Skeletal muscle satellite cell (primary cell): ENCODE data around the gene SLC35B4.
A peak's percentile ranks its signal among the peaks of the same experiment; 100 is the strongest.

Source experiments
- H3K27me3 ChIP-seq: 2 replicates; pipeline ENCODE4 v1.7.0; 2013; ENCODE audit warnings: low read length; ENCODE audit not compliant: control insufficient read depth, insufficient read depth
- H3K36me3 ChIP-seq: 2 replicates; pipeline ENCODE4 v1.7.0; 2013; ENCODE audit warnings: mild to moderate bottlenecking, control low read depth, low read length; ENCODE audit not compliant: insufficient read depth
- H3K4me1 ChIP-seq: 2 replicates; pipeline ENCODE4 v1.7.0; 2013; ENCODE audit warnings: low read length; ENCODE audit not compliant: control insufficient read depth, insufficient read depth
- H3K4me2 ChIP-seq: 2 replicates; pipeline ENCODE4 v1.7.0; 2013; ENCODE audit warnings: mild to moderate bottlenecking, low read length
- H3K4me3 ChIP-seq: 2 replicates; pipeline ENCODE4 v1.7.0; 2013; ENCODE audit warnings: low read length
- H3K9ac ChIP-seq: 2 replicates; pipeline ENCODE4 v1.7.0; 2013; ENCODE audit warnings: mild to moderate bottlenecking, low read depth, low read length, moderate library complexity
- H3K9me3 ChIP-seq: replicated peaks from 2 replicates; pipeline ENCODE4 v1.7.0; 2013; ENCODE audit warnings: mild to moderate bottlenecking, control low read depth, low read length

Gene SLC35B4

GRCh38 chr7:134330974-134331373, 14.2 kb upstream of the SLC35B4 start:
- Histone ChIP-seq H3K4me2 (no peak overlapping the region), H3K9me3 (no peaks in the 10 kb centered on the region), H3K36me3 (no peaks in the 10 kb centered on the region), H3K4me3 (no peak overlapping the region), H3K9ac (no peak overlapping the region), H3K4me1 (no peaks in the 10 kb centered on the region), H3K27me3 (peaks cover 12% of the 10 kb centered on the region)

- no peak overlapping the region for H3K4me2 ChIP-seq
- H3K4me3 ChIP-seq, result no peak overlapping the region
- H3K4me1 ChIP-seq, result no peaks in the 10 kb centered on the region
- no peaks in the 10 kb centered on the region for H3K36me3 ChIP-seq
- H3K27me3 ChIP-seq, result peaks cover 12% of the 10 kb centered on the region
- H3K9ac ChIP-seq, result no peak overlapping the region
- H3K9me3 ChIP-seq, result no peaks in the 10 kb centered on the region
Observed at GRCh38 chr7:134329614-134330346, 13.1 kb upstream of the SLC35B4 start.

- H3K4me1 ChIP-seq, result no peaks in the 10 kb centered on the region
- H3K9ac ChIP-seq, result no peak overlapping the region
- peaks cover 9% of the 10 kb centered on the region for H3K27me3 ChIP-seq
- H3K4me3 ChIP-seq, result no peak overlapping the region
- H3K36me3 ChIP-seq, result no peaks in the 10 kb centered on the region
- no peaks in the 10 kb centered on the region for H3K9me3 ChIP-seq
- H3K4me2 ChIP-seq, result no peak overlapping the region
Observed at GRCh38 chr7:134328900-134329299, 12.2 kb upstream of the SLC35B4 start.

GRCh38 chr7:134327896-134328295, 11.2 kb upstream of the SLC35B4 start:
- Histone ChIP-seq H3K9me3 (no peaks in the 10 kb centered on the region), H3K27me3 (no peaks in the 10 kb centered on the region)

GRCh38 chr7:134324107-134324506, 7.4 kb upstream of the SLC35B4 start:
- Histone ChIP-seq H3K9ac (no peak overlapping the region), H3K27me3 (no peaks in the 10 kb centered on the region), H3K9me3 (no peaks in the 10 kb centered on the region), H3K4me3 (no peak overlapping the region), H3K4me1 (peaks cover 7% of the 10 kb centered on the region), H3K4me2 (no peak overlapping the region), H3K36me3 (no peaks in the 10 kb centered on the region)

More at GRCh38 chr7:134327896-134328295, 11.2 kb upstream of the SLC35B4 start:
- Histone ChIP-seq H3K4me1 (no peaks in the 10 kb centered on the region), H3K9ac (no peak overlapping the region), H3K36me3 (no peaks in the 10 kb centered on the region), H3K4me2 (no peak overlapping the region), H3K4me3 (no peak overlapping the region)

GRCh38 chr7:134320201-134320600, 3.5 kb upstream of the SLC35B4 start:
- Histone ChIP-seq H3K4me2 (no peak overlapping the region), H3K9me3 (no peaks in the 10 kb centered on the region), H3K36me3 (no peaks in the 10 kb centered on the region), H3K9ac (no peak overlapping the region), H3K4me1 (peaks cover 19% of the 10 kb centered on the region), H3K27me3 (no peaks in the 10 kb centered on the region), H3K4me3 (no peak overlapping the region)

GRCh38 chr7:134318443-134318842, 1.7 kb upstream of the SLC35B4 start:
- Histone ChIP-seq H3K9me3 (no peaks in the 10 kb centered on the region), H3K27me3 (no peaks in the 10 kb centered on the region), H3K36me3 (no peaks in the 10 kb centered on the region)

GRCh38 chr7:134317434-134317833, 704 bp upstream of the SLC35B4 start:
- Histone ChIP-seq H3K9me3 (no peaks in the 10 kb centered on the region), H3K4me1 (peaks cover 20% of the 10 kb centered on the region), H3K4me3 (peak overlapping the region; percentile 89), H3K36me3 (no peaks in the 10 kb centered on the region), H3K9ac (peak overlapping the region; percentile 87), H3K4me2 (peak overlapping the region; percentile 85), H3K27me3 (no peaks in the 10 kb centered on the region)

More at GRCh38 chr7:134318443-134318842, 1.7 kb upstream of the SLC35B4 start:
- Histone ChIP-seq H3K4me3 (no peak overlapping the region), H3K4me1 (peaks cover 20% of the 10 kb centered on the region), H3K9ac (no peak overlapping the region), H3K4me2 (no peak overlapping the region)

- Histone ChIP-seq H3K27me3 (no peaks in the 10 kb centered on the region), H3K9ac (peak overlapping the region; percentile 87), H3K36me3 (peaks cover 6% of the 10 kb centered on the region), H3K4me3 (peak overlapping the region; percentile 89), H3K9me3 (no peaks in the 10 kb centered on the region), H3K4me2 (peak overlapping the region; percentile 85), H3K4me1 (peaks cover 20% of the 10 kb centered on the region)
Observed at GRCh38 chr7:134315679-134316538, 821 bp downstream of the SLC35B4 start.

GRCh38 chr7:134313543-134313942, 3.2 kb downstream of the SLC35B4 start:
- H3K36me3 ChIP-seq, result peaks cover 6% of the 10 kb centered on the region
- H3K27me3 ChIP-seq, result no peaks in the 10 kb centered on the region
- no peak overlapping the region for H3K4me3 ChIP-seq
- peaks cover 16% of the 10 kb centered on the region for H3K4me1 ChIP-seq
- no peak overlapping the region for H3K4me2 ChIP-seq
- H3K9ac ChIP-seq, result no peak overlapping the region
- H3K9me3 ChIP-seq, result no peaks in the 10 kb centered on the region

- Histone ChIP-seq H3K27me3 (no peaks in the 10 kb centered on the region), H3K9me3 (no peaks in the 10 kb centered on the region), H3K4me1 (peaks cover 20% of the 10 kb centered on the region), H3K9ac (no peak overlapping the region), H3K4me3 (no peak overlapping the region), H3K4me2 (no peak overlapping the region), H3K36me3 (peaks cover 11% of the 10 kb centered on the region)
Observed at GRCh38 chr7:134312717-134313116, 4.0 kb downstream of the SLC35B4 start.
